GM23248 (cell line): ENCODE data around the gene FER. TPM values are rescaled to one million over a fixed set of nuclear protein-coding genes. Genes with fewer than 3 reads are reported as not detected.
"Not testable (repeated sequence)": the region's sequence is repeated elsewhere in the genome, so short reads cannot be mapped to it uniquely, and the experiment has no call there.

Experiments
- DNase-seq: peaks from one replicate; pipeline ENCODE4 v3.0.0-alpha.2; 2015
- H2AFZ ChIP-seq: fragments of 200-600 bp; sonication (generic); 2 replicates; pipeline ENCODE4 v1.6.1; 2016; ENCODE audit warnings: antibody characterized with exemption
- H3F3A ChIP-seq: fragments of 200-600 bp; sonication (generic); 2 replicates; pipeline ENCODE4 v1.6.1; 2016; ENCODE audit warnings: mild to moderate bottlenecking, antibody characterized with exemption, mixed run types; ENCODE audit not compliant: insufficient read depth
- H3K27ac ChIP-seq: fragments of 200-600 bp; sonication (generic); 2 replicates; pipeline ENCODE4 v1.5.1; 2016; ENCODE audit warnings: mild to moderate bottlenecking
- H3K27me3 ChIP-seq: fragments of 200-600 bp; sonication (generic); replicated peaks from 2 replicates; pipeline ENCODE4 v1.6.1; 2016; ENCODE audit warnings: mild to moderate bottlenecking; ENCODE audit not compliant: insufficient read depth
- H3K36me3 ChIP-seq: fragments of 200-600 bp; sonication (generic); 2 replicates; pipeline ENCODE4 v1.6.1; 2016; ENCODE audit warnings: low read depth, mild to moderate bottlenecking
- H3K4me1 ChIP-seq: fragments of 200-600 bp; sonication (generic); 2 replicates; pipeline ENCODE4 v1.6.1; 2016; ENCODE audit warnings: mild to moderate bottlenecking; ENCODE audit not compliant: insufficient read depth
- H3K4me2 ChIP-seq: fragments of 200-600 bp; sonication (generic); one replicate; pipeline ENCODE4 v1.6.1; 2016; ENCODE audit warnings: mild to moderate bottlenecking; ENCODE audit not compliant: unreplicated experiment
- H3K4me3 ChIP-seq: fragments of 200-600 bp; sonication (generic); 2 replicates; pipeline ENCODE4 v1.5.1; 2016; ENCODE audit warnings: mild to moderate bottlenecking
- H3K79me2 ChIP-seq: fragments of 200-600 bp; sonication (generic); 2 replicates; pipeline ENCODE4 v1.6.1; 2016; ENCODE audit warnings: mild to moderate bottlenecking; ENCODE audit not compliant: insufficient read depth
- H3K9ac ChIP-seq: fragments of 200-600 bp; sonication (generic); 2 replicates; pipeline ENCODE4 v1.6.1; 2016; ENCODE audit warnings: mild to moderate bottlenecking
- H3K9me2 ChIP-seq: fragments of 200-600 bp; sonication (generic); 2 replicates; pipeline ENCODE4 v1.6.1; 2016; ENCODE audit warnings: mixed run types, mild to moderate bottlenecking, moderate library complexity; ENCODE audit not compliant: insufficient read depth
- H3K9me3 ChIP-seq: fragments of 200-600 bp; sonication (generic); one replicate; pipeline ENCODE4 v1.6.1; 2017; ENCODE audit warnings: low read depth
- H4K20me1 ChIP-seq: fragments of 200-600 bp; sonication (generic); 2 replicates; pipeline ENCODE4 v1.6.0; 2016; ENCODE audit not compliant: insufficient read depth
- EZH2 ChIP-seq: fragments of 200-600 bp; sonication (generic); IDR thresholded peaks from 2 replicates; pipeline ENCODE4 v1.6.1; 2018; ENCODE audit warnings: antibody characterized with exemption, mild to moderate bottlenecking; ENCODE audit not compliant: insufficient read depth, poor library complexity, severe bottlenecking
- EZH2phosphoT487 ChIP-seq: fragments of 200-600 bp; sonication (generic); IDR thresholded peaks from 2 replicates; pipeline ENCODE4 v1.6.1; 2018; ENCODE audit warnings: antibody characterized with exemption, moderate library complexity, mild to moderate bottlenecking, low read depth; ENCODE audit not compliant: insufficient read depth
- WGBS, 2 experiments: methylation state at CpG; one replicate each; pipeline ENCODE4 v1.1.6; 2015 to 2017; ENCODE audit warnings: low lambda C conversion rate in 2 of 2, low coverage in 1 of 2; ENCODE audit errors: missing lambda C conversion rate in 2 of 2; 5-methylcytosine and 5-hydroxymethylcytosine counted together
- in situ Hi-C: fragments of 300-500 bp; cut with MboI; formaldehyde crosslinking; loops from 2 replicates; pipeline ENCODE4 v1.15.0; 2020
- polyA plus RNA-seq: library from polyadenylated mRNA; unstranded; fragments of >200 nt; fragmentation: Nextera tagmentation; extraction: Ambion mirVana; gene quantifications from 2 replicates; pipeline ENCODE4 v1.2.1, GENCODE V29; 2016
- total RNA-seq: library from RNA; depleted of rRNA; stranded (reverse); fragments of >200 nt; shearing (Covaris generic); gene quantifications from 2 replicates; pipeline ENCODE4 v1.2.3, GENCODE V29; 2014

FER gene
- total and polyA plus RNA-seq, 2 experiments from 2014 or later = 16.6 to 24.9 TPM

DNA sequence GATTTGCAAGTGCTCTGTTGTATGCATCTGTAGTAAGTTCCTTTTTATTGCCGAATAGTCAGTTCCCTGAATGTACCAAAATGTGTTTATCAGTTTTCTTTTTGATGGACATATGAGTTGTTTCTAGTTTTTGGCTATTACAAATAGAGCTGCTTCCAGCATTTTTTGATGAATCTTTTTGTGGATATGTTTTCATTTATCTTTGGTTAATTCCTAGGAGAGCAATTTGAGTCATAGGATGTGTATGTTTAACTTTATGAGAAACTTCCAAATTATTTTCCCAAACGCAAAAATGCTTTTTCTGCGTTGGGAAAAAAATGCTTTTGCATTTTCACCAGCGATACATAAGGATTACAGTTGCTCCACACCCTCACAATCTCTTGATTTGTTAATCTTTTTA is 287.7 kb downstream of the FER start:
- Histone ChIP-seq H2AFZ (no peak overlapping the region), H3K27me3 (no peaks in the 10 kb centered on the region), H3K9me2 (no peaks in the 10 kb centered on the region), H3K4me3 (no peak overlapping the region), H3K9me3 (no peaks in the 10 kb centered on the region), H3K4me1 (peaks cover 11% of the 10 kb centered on the region), H3K9ac (no peak overlapping the region), H3K4me2 (peak overlapping the region; percentile 16), H3K36me3 (no peaks in the 10 kb centered on the region), H3F3A (no peaks in the 10 kb centered on the region), H3K79me2 (no peaks in the 10 kb centered on the region; the same call in 1 of the 2 replicates), H3K27ac (no peak overlapping the region), H4K20me1 (no peaks in the 10 kb centered on the region)
- 76% methylated on average over 4 of the region's 4 CpGs for WGBS, 2 experiments
- DNase-seq = peak; percentile 35
- TF ChIP-seq EZH2 = no peak
- TF ChIP-seq EZH2phosphoT487 = no peak
- in situ Hi-C loops = no loop called here

DNA sequence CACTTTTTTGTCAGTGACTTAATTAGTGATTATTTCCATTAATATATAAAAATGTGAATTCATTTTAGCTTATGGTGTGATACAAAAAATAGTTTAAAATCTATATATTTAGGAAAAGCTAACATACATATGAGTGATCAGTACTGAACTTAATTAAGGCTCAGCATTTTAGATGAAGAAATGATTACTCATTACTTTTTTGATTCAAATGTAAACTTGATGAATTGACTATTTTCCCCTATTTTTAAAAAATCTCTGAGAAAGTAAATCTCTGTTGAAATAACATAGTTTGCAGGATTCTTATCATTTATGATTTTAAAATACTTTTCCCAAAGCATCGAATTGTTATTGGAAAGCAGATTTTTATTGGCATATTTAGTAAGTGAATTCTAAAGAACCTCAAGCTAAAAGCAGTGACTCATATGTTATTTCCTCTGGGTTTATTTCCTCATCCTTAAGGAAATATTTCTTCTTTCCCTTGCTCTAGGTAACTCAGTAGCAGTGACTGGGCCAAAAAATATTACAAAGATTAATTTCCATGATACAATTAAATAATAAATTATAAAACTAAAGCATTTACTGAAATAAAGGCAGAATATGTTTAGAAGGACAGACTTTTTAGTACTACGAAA is 290.6 kb downstream of the FER start:
- Histone ChIP-seq H4K20me1 (no peaks in the 10 kb centered on the region), H3K9ac (no peak overlapping the region), H3F3A (no peaks in the 10 kb centered on the region), H3K27me3 (no peaks in the 10 kb centered on the region), H3K27ac (no peak overlapping the region), H3K9me3 (no peaks in the 10 kb centered on the region), H2AFZ (no peak overlapping the region), H3K4me3 (no peak overlapping the region), H3K9me2 (no peaks in the 10 kb centered on the region), H3K79me2 (no peaks in the 10 kb centered on the region), H3K4me1 (peaks cover 11% of the 10 kb centered on the region), H3K36me3 (no peaks in the 10 kb centered on the region), H3K4me2 (no peak overlapping the region)
- in situ Hi-C loops = no loop called here
- DNase-seq = peak; percentile 50
- TF ChIP-seq EZH2 (no peak), EZH2phosphoT487 (no peak)
- WGBS, 2 experiments = 91% methylated on average over 2 of the region's 2 CpGs

DNA sequence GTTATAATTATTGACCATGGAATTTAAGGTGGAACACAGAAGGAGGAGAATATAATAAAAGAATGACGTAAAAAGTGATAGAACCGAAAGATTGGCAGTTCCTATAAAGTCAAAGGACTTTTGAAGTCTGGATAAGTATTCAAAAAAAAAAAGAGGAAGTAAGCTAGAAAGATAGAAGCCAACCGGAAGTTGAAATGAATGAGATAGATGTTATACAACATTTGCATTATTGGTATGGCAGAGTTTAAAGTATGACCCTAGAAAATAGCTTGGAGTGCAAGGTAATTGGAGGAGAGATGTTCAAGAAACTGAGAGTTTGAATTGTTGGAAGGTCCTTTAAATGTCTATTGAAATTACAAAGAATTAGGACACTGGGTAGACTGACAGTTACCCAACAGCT is 293.6 kb downstream of the FER start:
- in situ Hi-C loops = no loop called here
- DNase-seq = no peak
- TF ChIP-seq EZH2phosphoT487 = no peak
- TF ChIP-seq EZH2 = no peak
- H3K9ac ChIP-seq = no peak overlapping the region
- H3K36me3 ChIP-seq = no peaks in the 10 kb centered on the region
- H4K20me1 ChIP-seq = no peaks in the 10 kb centered on the region
- H3F3A ChIP-seq = no peaks in the 10 kb centered on the region
- WGBS, 2 experiments = 99 to 100% methylated on average over 3 of the region's 3 CpGs
- H2AFZ ChIP-seq = no peak overlapping the region
- H3K79me2 ChIP-seq = no peaks in the 10 kb centered on the region
- no peak overlapping the region for H3K4me2 ChIP-seq
- H3K27me3 ChIP-seq = no peaks in the 10 kb centered on the region
- H3K27ac ChIP-seq = no peak overlapping the region
- no peaks in the 10 kb centered on the region for H3K9me3 ChIP-seq
- H3K4me3 ChIP-seq = no peak overlapping the region
- no peaks in the 10 kb centered on the region for H3K9me2 ChIP-seq
- H3K4me1 ChIP-seq = no peaks in the 10 kb centered on the region

DNA sequence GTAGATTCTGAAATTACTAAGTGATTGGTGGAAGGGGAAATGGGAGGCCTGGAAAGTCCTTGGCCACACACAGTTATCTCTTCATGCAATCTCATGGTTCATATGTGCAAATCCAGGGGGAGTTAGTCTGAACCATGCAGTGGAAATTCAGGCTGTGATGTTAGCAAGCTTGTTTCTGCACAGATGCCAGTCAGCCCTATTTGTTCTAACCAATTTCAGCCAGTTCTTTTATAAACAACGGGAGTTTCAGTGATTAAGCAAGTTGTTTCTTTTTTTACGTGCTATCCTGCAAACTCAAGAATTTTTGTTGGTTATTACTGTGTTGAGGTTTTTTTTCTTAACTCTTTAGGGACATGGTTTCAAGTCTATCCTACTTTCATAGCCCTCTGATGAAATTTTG is 298.0 kb downstream of the FER start:
- TF ChIP-seq EZH2phosphoT487 = no peak
- no peak for TF ChIP-seq EZH2
- Histone ChIP-seq H3K36me3 (peaks cover 6% of the 10 kb centered on the region; the same call in 1 of the 2 replicates), H3K9ac (no peak overlapping the region), H4K20me1 (no peaks in the 10 kb centered on the region), H3K4me3 (no peak overlapping the region), H3F3A (0 out of 2 replicates have a peak, but pooled peaks cover 8% of the 10 kb centered on the region), H2AFZ (no peak overlapping the region), H3K4me1 (peaks cover 16% of the 10 kb centered on the region), H3K4me2 (no peak overlapping the region), H3K27ac (no peak overlapping the region), H3K79me2 (no peaks in the 10 kb centered on the region), H3K9me3 (no peaks in the 10 kb centered on the region), H3K27me3 (no peaks in the 10 kb centered on the region), H3K9me2 (no peaks in the 10 kb centered on the region)
- DNase-seq = no peak
- in situ Hi-C loops = no loop called here
- WGBS, 2 experiments = 38 to 45% methylated on average over 2 of the region's 2 CpGs

DNA sequence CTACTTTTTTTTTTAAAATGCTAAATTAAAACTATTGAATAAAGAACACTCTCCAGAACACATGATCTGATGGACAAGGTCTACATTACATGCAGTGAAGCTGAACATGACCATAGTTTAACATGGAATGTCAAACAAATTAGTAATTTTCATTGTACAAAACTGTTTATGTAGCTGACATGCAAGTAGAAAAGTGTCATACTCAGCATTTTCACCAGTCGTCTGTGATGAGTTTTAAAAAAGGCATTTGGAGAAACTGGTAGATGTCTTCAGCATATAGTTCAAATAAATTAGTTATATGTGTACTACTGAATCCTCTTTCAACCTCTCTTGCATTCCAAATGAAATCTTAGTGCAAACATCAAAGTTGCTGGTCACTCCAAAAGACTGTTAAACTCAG is 301.9 kb downstream of the FER start:
- DNase-seq = no peak
- no peaks in the 10 kb centered on the region for H4K20me1 ChIP-seq
- in situ Hi-C loops = no loop called here

DNA sequence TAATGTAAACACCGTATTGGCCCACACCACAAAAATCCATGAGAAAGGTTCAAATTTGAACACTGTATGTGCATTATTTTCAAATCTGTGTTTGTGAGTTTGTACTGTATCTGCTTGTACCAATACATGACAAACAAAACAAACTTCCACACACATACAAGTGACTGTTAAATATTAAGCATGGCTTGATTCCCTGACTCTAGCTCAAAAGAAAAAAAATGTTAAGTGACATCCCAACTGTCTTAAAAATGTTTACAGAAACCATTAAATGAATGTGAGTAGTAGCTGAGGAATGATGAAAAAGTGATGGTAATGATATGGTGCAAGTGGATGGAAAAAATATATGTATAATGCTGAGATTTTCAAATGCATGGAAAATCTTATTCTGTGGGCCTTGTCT is 302.6 kb downstream of the FER start:
- H3K9me3 ChIP-seq, H3K36me3 ChIP-seq, H3K27ac ChIP-seq, H2AFZ ChIP-seq, H4K20me1 ChIP-seq, H3F3A ChIP-seq, H3K4me3 ChIP-seq, H3K27me3 ChIP-seq, H3K79me2 ChIP-seq, H3K9ac ChIP-seq, H3K9me2 ChIP-seq, in situ Hi-C loops: not testable (repeated sequence)
- Histone ChIP-seq H3K4me1 (peaks cover 17% of the 10 kb centered on the region), H3K4me2 (peak overlapping the region; percentile 19)
- peak; percentile 9 for DNase-seq
- 95 to 97% methylated on average over 1 of the region's 1 CpG for WGBS, 2 experiments

More for the DNA sequence above, 301.9 kb downstream of the FER start:
- WGBS, 2 experiments = 58 to 62% methylated on average over 1 of the region's 1 CpG
- no peak overlapping the region for H3K4me3 ChIP-seq
- H3K27me3 ChIP-seq = no peaks in the 10 kb centered on the region
- peaks cover 17% of the 10 kb centered on the region for H3K4me1 ChIP-seq
- H2AFZ ChIP-seq = no peak overlapping the region
- peaks cover 6% of the 10 kb centered on the region; the same call in 1 of the 2 replicates for H3K36me3 ChIP-seq
- TF ChIP-seq EZH2phosphoT487 = no peak
- no peak overlapping the region for H3K27ac ChIP-seq
- 0 out of 2 replicates have a peak, but pooled peaks cover 8% of the 10 kb centered on the region for H3F3A ChIP-seq
- H3K4me2 ChIP-seq = no peak overlapping the region
- no peaks in the 10 kb centered on the region for H3K9me3 ChIP-seq
- H3K79me2 ChIP-seq = no peaks in the 10 kb centered on the region
- H3K9me2 ChIP-seq = no peaks in the 10 kb centered on the region
- H3K9ac ChIP-seq = no peak overlapping the region

DNA sequence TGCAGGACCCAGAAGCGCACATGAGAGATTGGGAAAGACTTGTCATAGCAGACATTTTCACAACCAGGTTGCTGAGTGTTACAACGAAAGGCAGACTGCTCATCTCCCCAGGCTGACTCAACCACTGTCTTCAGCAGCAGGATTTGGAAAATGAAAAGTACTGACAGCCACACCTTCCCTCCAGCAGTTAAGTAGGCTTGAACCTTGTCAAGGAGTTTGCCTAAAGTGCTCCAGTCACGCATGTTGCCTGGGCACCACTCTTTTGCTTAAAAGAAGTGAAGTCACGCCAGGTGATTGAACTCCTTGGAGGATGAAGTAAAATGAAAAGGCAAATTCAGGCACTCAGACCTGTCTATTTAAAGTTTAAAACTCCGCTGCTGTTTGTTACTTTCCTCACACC is 304.5 kb downstream of the FER start:
- H3K9ac ChIP-seq, in situ Hi-C loops: not testable (repeated sequence)
- 92 to 98% methylated on average over 5 of the region's 5 CpGs for WGBS, 2 experiments

More for the DNA sequence above, 304.5 kb downstream of the FER start:
- DNase-seq, H4K20me1 ChIP-seq, H3K4me2 ChIP-seq, H3K79me2 ChIP-seq, H3K36me3 ChIP-seq, H2AFZ ChIP-seq, H3K9me3 ChIP-seq, H3K9me2 ChIP-seq, H3K27ac ChIP-seq, H3K27me3 ChIP-seq, H3F3A ChIP-seq, H3K4me3 ChIP-seq: not testable (repeated sequence)
- peaks cover 17% of the 10 kb centered on the region for H3K4me1 ChIP-seq
